Erythroblast (primary cell): Measurements from ENCODE around the gene ZNF862.

Source experiments
- GATA1 ChIP-seq: IDR thresholded peaks from 2 replicates; pipeline ENCODE4 v1.6.1; 2011; ENCODE audit warnings: low read depth, mild to moderate bottlenecking, control low read depth, low read length, moderate library complexity
- POLR2A ChIP-seq: IDR thresholded peaks from 2 replicates; pipeline ENCODE4 v1.6.1; 2011; ENCODE audit warnings: mild to moderate bottlenecking, low read length

GRCh38 chr7:149791411-149792219, 46.6 kb upstream of the ZNF862 start:
- no peak for TF ChIP-seq POLR2A
- TF ChIP-seq GATA1, result no peak
